ENCODE results near the gene PPP6R3. TPM values are rescaled to one million over a fixed set of nuclear protein-coding genes. Genes with fewer than 3 reads are reported as not detected.

Gene PPP6R3
- total and polyA plus RNA-seq, 2 donors (not counting 3 experiments of a cell fraction or from before 2014, with no cell fraction given) = 31.7 to 98.8 TPM

DNA sequence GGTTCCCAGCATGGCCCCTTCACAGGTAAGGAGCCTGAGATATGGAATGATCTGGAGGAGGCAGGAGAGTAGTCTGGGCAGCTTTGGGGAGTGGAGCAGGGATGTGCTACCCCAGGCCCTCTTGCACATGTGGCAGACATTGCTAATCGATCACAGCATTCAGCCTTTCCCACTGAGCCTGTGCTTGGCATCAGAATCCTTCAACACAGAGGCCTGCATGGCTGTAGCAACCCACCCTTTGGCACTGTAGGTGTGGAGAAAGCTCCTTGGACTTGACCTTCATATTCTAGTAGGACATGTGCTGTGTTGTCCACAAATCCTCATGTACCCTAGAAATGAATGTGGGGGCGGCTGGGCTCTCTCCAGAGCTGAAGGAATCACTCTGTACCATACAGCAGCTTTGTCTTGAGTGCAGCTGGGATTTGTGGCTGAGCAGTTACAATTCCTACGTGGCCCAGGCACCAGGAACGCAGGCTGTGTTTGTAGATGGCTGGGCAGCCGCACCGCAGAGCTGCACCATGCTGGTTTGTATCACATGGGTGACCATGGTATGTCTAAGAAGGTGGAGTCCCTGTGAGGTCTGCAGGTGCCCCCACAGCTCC is 21.8 kb upstream of the PPP6R3 start:
- H3K4me1 ChIP-seq (ENCODE audit: control insufficient read depth, extremely low read depth, insufficient read depth, low read length) = peaks cover 16% of the 10 kb centered on the region
- TF ChIP-seq POLR2AphosphoS5 (IDR thresholded peaks at IDR 0.05; ENCODE audit: insufficient read depth, low read depth, low read length) = no peak
- TF ChIP-seq EZH2 (IDR thresholded peaks at IDR 0.05; ENCODE audit: borderline replicate concordance, low read depth, low read length, severe bottlenecking) = no peak
- TF ChIP-seq FOS (IDR thresholded peaks at IDR 0.05; ENCODE audit: borderline replicate concordance, insufficient read depth, low read length) = no peak
- TF ChIP-seq MYC (IDR thresholded peaks at IDR 0.05; ENCODE audit: low read depth, low read length) = no peak
- TF ChIP-seq, protein P1, sequence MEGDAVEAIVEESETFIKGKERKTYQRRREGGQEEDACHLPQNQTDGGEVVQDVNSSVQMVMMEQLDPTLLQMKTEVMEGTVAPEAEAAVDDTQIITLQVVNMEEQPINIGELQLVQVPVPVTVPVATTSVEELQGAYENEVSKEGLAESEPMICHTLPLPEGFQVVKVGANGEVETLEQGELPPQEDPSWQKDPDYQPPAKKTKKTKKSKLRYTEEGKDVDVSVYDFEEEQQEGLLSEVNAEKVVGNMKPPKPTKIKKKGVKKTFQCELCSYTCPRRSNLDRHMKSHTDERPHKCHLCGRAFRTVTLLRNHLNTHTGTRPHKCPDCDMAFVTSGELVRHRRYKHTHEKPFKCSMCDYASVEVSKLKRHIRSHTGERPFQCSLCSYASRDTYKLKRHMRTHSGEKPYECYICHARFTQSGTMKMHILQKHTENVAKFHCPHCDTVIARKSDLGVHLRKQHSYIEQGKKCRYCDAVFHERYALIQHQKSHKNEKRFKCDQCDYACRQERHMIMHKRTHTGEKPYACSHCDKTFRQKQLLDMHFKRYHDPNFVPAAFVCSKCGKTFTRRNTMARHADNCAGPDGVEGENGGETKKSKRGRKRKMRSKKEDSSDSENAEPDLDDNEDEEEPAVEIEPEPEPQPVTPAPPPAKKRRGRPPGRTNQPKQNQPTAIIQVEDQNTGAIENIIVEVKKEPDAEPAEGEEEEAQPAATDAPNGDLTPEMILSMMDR (IDR thresholded peaks at IDR 0.05; ENCODE audit: extremely low read depth in 1 of 2, insufficient read depth in 1 of 2, low read depth in 1 of 2, low read length in 2 of 2) = no peak
- no peak for TF ChIP-seq GATA2 (IDR thresholded peaks at IDR 0.05; ENCODE audit: insufficient read depth, insufficient read length, low read depth, low read length)
- TF ChIP-seq JUN (IDR thresholded peaks at IDR 0.05; ENCODE audit: borderline replicate concordance, insufficient read depth, insufficient read length, low read depth) = no peak
- TF ChIP-seq, protein P2, sequence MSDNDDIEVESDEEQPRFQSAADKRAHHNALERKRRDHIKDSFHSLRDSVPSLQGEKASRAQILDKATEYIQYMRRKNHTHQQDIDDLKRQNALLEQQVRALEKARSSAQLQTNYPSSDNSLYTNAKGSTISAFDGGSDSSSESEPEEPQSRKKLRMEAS (IDR thresholded peaks at IDR 0.05; ENCODE audit: insufficient read depth, insufficient read length) = no peak
- no peak for TF ChIP-seq POLR2A (IDR thresholded peaks at IDR 0.05; ENCODE audit: low read depth, low read length)
- no peak for FAIRE-seq
- H3K79me2 ChIP-seq (ENCODE audit: control insufficient read depth, insufficient read depth, low read length) = no peaks in the 10 kb centered on the region
- H3K36me3 ChIP-seq (ENCODE audit: control insufficient read depth in 2 of 2, extremely low read depth in 1 of 2, insufficient read depth in 2 of 2, low read length in 2 of 2) = peaks cover under 1 to 36% of the 10 kb centered on the region in 2 experiments
- no peak overlapping the region for H3K9ac ChIP-seq (replicated peaks; ENCODE audit: extremely low read depth, insufficient read depth, low read length)
- H3K27me3 ChIP-seq (ENCODE audit: control insufficient read depth in 2 of 2, insufficient read depth in 2 of 2, low read length in 2 of 2) = no peaks in the 10 kb centered on the region
- no peak overlapping the region for H2AFZ ChIP-seq (ENCODE audit: low read depth, low read length)
- no peak for DNase-seq (ENCODE audit: low read depth, low spot score)
- no TSS peak for BruUV-seq (replicated peaks)
- POLR2A ChIA-PET = no interaction called here
- intact Hi-C loops (cut with micrococcal nuclease) (loop anchor here (5.0 kb wide), 2 partner anchors 41 to 56 kb away; no protein-coding TSS in a partner anchor), dilution Hi-C loops (cut with MboI; ENCODE audit: extremely low pct_ligation_motif_present, low sequenced_read_pairs) (no loop called here)
- no peaks in the 10 kb centered on the region for H4K20me1 ChIP-seq (replicated peaks; ENCODE audit: control insufficient read depth, extremely low read depth, insufficient read depth, low read length)
- H3K4me3 ChIP-seq (replicated peaks in 1 of 3; ENCODE audit: insufficient read depth in 1 of 3, low read depth in 1 of 3, low read length in 3 of 3) = no peak overlapping the region
- H3K4me2 ChIP-seq (ENCODE audit: insufficient read depth, low read length) = no peak overlapping the region
- H3K27ac ChIP-seq (ENCODE audit: insufficient read depth, low read depth, low read length) = no peak overlapping the region
- H3K9me1 ChIP-seq (replicated peaks; ENCODE audit: control insufficient read depth, extremely low read depth, insufficient read depth, low read length) = no peaks in the 10 kb centered on the region
- no peaks in the 10 kb centered on the region for H3K9me3 ChIP-seq (replicated peaks; ENCODE audit: control insufficient read depth, insufficient read depth, low read length)
- CTCF ChIA-PET = interaction anchor here (0.8 to 1.4 kb wide), 3 partner anchors 24 to 181 kb away, joined by 3 to 4 read pairs (median 3); no protein-coding TSS in a partner anchor

All from endothelial cell of umbilical vein (primary cell).